Ishikawa (cell line): ENCODE data around the gene SLC29A1.

ENCODE experiments used
- EP300 ChIP-seq: IDR thresholded peaks from 2 replicates; pipeline ENCODE4 v1.6.1; 2012; ENCODE audit warnings: borderline replicate concordance
- FOXM1 ChIP-seq: IDR thresholded peaks from 2 replicates; pipeline ENCODE4 v1.6.1; 2012; ENCODE audit warnings: low read depth, borderline replicate concordance
- NFIC ChIP-seq: IDR thresholded peaks from 2 replicates; pipeline ENCODE4 v1.6.1; 2012
- REST ChIP-seq: IDR thresholded peaks from 2 replicates; pipeline ENCODE4 v1.6.1; 2012; ENCODE audit warnings: low read depth, mild to moderate bottlenecking

GRCh38 chr6:44201638-44202303 lies 21.6 kb upstream of the SLC29A1 start:
- TF ChIP-seq REST (no peak), NFIC (no peak), EP300 (no peak), FOXM1 (no peak)
